RWPE1 (cell line): Measurements from ENCODE around the gene BNIP1.

ENCODE experiments used
- CTCF ChIA-PET: fragments of 350-600 bp; sonication (Branson Sonifier 250); formaldehyde crosslinking; extraction: SDS; loops from one replicate; lab custom pipeline; 2021; lab: Yijun Ruan, JAX
- POLR2A ChIA-PET: fragments of 400-600 bp; formaldehyde crosslinking; extraction: SDS; loops from one replicate; lab custom pipeline; 2020; ENCODE audit warnings: antibody characterized with exemption; ENCODE audit not compliant: low non-redundant PET; lab: Yijun Ruan, JAX
- DNase-seq: peaks from one replicate; pipeline ENCODE4 v3.0.0; 2012; ENCODE audit warnings: low spot score
- H3K27ac ChIP-seq: fragments of 450-650 bp; 2 replicates; pipeline ENCODE4 v1.5.1; 2017
- CTCF ChIP-seq: fragments of 450-650 bp; conservative IDR thresholded peaks from 2 replicates; pipeline ENCODE4 v1.5.1; 2017; ENCODE audit warnings: low read depth, mild to moderate bottlenecking

Gene BNIP1

GRCh38 chr5:173201636-173202265, 57.4 kb downstream of the BNIP1 start:
- POLR2A ChIA-PET, result no interaction called here
- DNase-seq, result peak; percentile 92

GRCh38 chr5:173202266-173202875, 58.0 kb downstream of the BNIP1 start:
- ChIA-PET POLR2A (no interaction called here), CTCF (interaction anchor here (0.7 to 1.2 kb wide), 6 partner anchors 10 to 496 kb away, joined by 3 to 4 read pairs (median 3); partner anchors contain the start of gene ATP6V0E1)
- H3K27ac ChIP-seq, result peak overlapping the region; percentile 82
- no peak for TF ChIP-seq CTCF
- no peak for DNase-seq

More at GRCh38 chr5:173201636-173202265, 57.4 kb downstream of the BNIP1 start:
- peak overlapping the region; percentile 82 for H3K27ac ChIP-seq
- CTCF ChIA-PET, result interaction anchor here (0.7 to 1.2 kb wide), 6 partner anchors 9 to 495 kb away, joined by 3 to 4 read pairs (median 3); partner anchors contain the start of gene ATP6V0E1
- TF ChIP-seq CTCF, result no peak

- CTCF ChIA-PET, result interaction anchor here (0.7 kb wide), 2 partner anchors 25 to 37 kb away, joined by 3 to 4 read pairs; no protein-coding TSS in a partner anchor
- no peak overlapping the region for H3K27ac ChIP-seq
- no peak for DNase-seq
- POLR2A ChIA-PET, result no interaction called here
- peak; percentile 82 for TF ChIP-seq CTCF
Measured at GRCh38 chr5:173204185-173204979, 60.1 kb downstream of the BNIP1 start.

GRCh38 chr5:173205916-173206315, 61.6 kb downstream of the BNIP1 start:
- no peak for TF ChIP-seq CTCF
- ChIA-PET POLR2A (no interaction called here), CTCF (interaction anchor here (0.7 kb wide), 1 partner anchor 10 kb away, joined by 4 read pairs; no protein-coding TSS in a partner anchor)
- H3K27ac ChIP-seq, result no peak overlapping the region
- DNase-seq, result no peak

GRCh38 chr5:173208296-173208695, 64.0 kb downstream of the BNIP1 start:
- no peak for TF ChIP-seq CTCF
- CTCF ChIA-PET, result interaction anchor here (1.1 kb wide), 1 partner anchor 86 kb away, joined by 3 read pairs; no protein-coding TSS in a partner anchor
- DNase-seq, result no peak
- POLR2A ChIA-PET, result no interaction called here
- no peak overlapping the region for H3K27ac ChIP-seq

GRCh38 chr5:173210877-173211276, 66.5 kb downstream of the BNIP1 start:
- ChIA-PET POLR2A (no interaction called here), CTCF (no interaction called here)
- H3K27ac ChIP-seq, result no peak overlapping the region
- no peak for TF ChIP-seq CTCF
- no peak for DNase-seq
